Muscle layer of duodenum (tissue), 2 donors: ENCODE data around the gene GARIN5A.

ENCODE experiments used
- H3K27ac ChIP-seq: one replicate; pipeline ENCODE4 v1.7.0; 2013; ENCODE audit warnings: mild to moderate bottlenecking, low read length
- H3K27me3 ChIP-seq: one replicate; pipeline ENCODE4 v1.7.0; 2013; ENCODE audit warnings: low read depth, mild to moderate bottlenecking, control low read depth, low read length
- H3K36me3 ChIP-seq, 2 donors: one replicate each; pipeline ENCODE4 v1.7.0; 2013; ENCODE audit warnings: low read length in 2 of 2, control low read depth in 1 of 2, mild to moderate bottlenecking in 1 of 2; ENCODE audit not compliant: insufficient read depth in 2 of 2, control insufficient read depth in 1 of 2
- H3K4me1 ChIP-seq, 2 donors: one replicate each; pipeline ENCODE4 v1.7.0; 2013; ENCODE audit warnings: low read length in 2 of 2, mild to moderate bottlenecking in 2 of 2, control low read depth in 1 of 2, moderate library complexity in 1 of 2; ENCODE audit not compliant: insufficient read depth in 2 of 2, control insufficient read depth in 1 of 2
- H3K4me3 ChIP-seq, 2 donors: one replicate each; pipeline ENCODE4 v1.7.0; 2013; ENCODE audit warnings: low read length in 2 of 2, low read depth in 1 of 2, mild to moderate bottlenecking in 1 of 2
- H3K9me3 ChIP-seq, 2 donors: one replicate each; pipeline ENCODE4 v1.7.0; 2013; ENCODE audit warnings: low read length in 2 of 2, control low read depth in 1 of 2, mild to moderate bottlenecking in 1 of 2; ENCODE audit not compliant: control insufficient read depth in 1 of 2
- donor health status: healthy.

Gene GARIN5A

GRCh38 chr19:50437862-50438449, 38.7 kb downstream of the GARIN5A start:
- Histone ChIP-seq H3K36me3 (no peaks in the 10 kb centered on the region), H3K9me3 (no peaks in the 10 kb centered on the region), H3K4me1 (no peaks in the 10 kb centered on the region), H3K4me3 (no peak overlapping the region), H3K27ac (no peak overlapping the region), H3K27me3 (peaks cover under 1% of the 10 kb centered on the region)

DNA sequence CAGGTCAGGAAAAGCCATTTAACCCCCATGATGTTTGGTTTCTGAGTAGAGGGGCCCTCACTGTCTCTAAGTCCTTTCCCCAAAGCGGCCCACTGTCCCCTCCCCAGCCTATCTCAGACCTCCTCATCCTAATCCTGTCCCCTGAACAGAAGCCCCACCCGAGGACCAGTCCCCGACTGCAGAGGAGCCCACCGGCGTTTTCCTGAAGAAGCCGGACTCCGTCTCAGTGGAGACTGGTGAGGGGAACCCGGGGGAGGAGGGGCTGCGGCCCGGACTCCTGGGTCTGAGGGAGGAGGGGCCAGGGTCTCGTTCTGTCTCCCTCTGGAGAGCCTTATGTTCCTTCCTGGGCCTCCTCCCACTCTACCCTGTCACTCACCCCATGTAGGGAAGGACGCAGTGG, 41.0 kb downstream of the GARIN5A start:
- no peak overlapping the region for H3K27ac ChIP-seq
- peaks cover 0 to 5% of the 10 kb centered on the region in 2 donors for H3K4me1 ChIP-seq
- no peaks in the 10 kb centered on the region for H3K9me3 ChIP-seq
- H3K27me3 ChIP-seq, result peaks cover 12% of the 10 kb centered on the region
- no peak overlapping the region for H3K4me3 ChIP-seq
- no peaks in the 10 kb centered on the region for H3K36me3 ChIP-seq

DNA sequence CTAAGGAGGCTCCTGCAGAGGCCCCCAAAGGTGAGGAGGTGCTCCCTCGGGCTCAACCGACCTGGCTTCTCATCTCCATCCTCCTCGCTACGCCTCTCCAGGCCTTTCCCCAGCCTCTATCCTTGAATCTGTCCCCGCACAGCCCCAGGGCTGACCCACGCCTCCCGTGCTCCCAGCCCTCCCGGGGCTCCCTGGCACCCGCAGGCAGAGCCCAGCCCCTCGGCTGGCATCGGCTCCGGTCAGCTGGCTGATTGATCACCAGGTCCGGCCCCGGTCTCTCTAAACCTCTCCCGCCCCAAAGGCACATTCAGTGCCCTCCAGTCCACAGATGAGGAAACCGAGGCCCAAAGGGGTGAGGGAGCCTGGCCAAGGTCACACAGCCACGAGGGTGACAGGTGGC, 41.4 kb downstream of the GARIN5A start:
- Histone ChIP-seq H3K9me3 (no peaks in the 10 kb centered on the region), H3K4me3 (no peak overlapping the region), H3K27ac (no peak overlapping the region), H3K27me3 (peaks cover 12% of the 10 kb centered on the region), H3K4me1 (peaks cover 0 to 5% of the 10 kb centered on the region in 2 donors), H3K36me3 (no peaks in the 10 kb centered on the region)

- H3K27me3 ChIP-seq, result peaks cover 12% of the 10 kb centered on the region
- H3K9me3 ChIP-seq, result no peaks in the 10 kb centered on the region
- peaks cover 0 to 5% of the 10 kb centered on the region in 2 donors for H3K4me1 ChIP-seq
- no peaks in the 10 kb centered on the region for H3K36me3 ChIP-seq
- no peak overlapping the region for H3K4me3 ChIP-seq
- H3K27ac ChIP-seq, result no peak overlapping the region
Measured at GRCh38 chr19:50434525-50434924, 42.1 kb downstream of the GARIN5A start.

DNA sequence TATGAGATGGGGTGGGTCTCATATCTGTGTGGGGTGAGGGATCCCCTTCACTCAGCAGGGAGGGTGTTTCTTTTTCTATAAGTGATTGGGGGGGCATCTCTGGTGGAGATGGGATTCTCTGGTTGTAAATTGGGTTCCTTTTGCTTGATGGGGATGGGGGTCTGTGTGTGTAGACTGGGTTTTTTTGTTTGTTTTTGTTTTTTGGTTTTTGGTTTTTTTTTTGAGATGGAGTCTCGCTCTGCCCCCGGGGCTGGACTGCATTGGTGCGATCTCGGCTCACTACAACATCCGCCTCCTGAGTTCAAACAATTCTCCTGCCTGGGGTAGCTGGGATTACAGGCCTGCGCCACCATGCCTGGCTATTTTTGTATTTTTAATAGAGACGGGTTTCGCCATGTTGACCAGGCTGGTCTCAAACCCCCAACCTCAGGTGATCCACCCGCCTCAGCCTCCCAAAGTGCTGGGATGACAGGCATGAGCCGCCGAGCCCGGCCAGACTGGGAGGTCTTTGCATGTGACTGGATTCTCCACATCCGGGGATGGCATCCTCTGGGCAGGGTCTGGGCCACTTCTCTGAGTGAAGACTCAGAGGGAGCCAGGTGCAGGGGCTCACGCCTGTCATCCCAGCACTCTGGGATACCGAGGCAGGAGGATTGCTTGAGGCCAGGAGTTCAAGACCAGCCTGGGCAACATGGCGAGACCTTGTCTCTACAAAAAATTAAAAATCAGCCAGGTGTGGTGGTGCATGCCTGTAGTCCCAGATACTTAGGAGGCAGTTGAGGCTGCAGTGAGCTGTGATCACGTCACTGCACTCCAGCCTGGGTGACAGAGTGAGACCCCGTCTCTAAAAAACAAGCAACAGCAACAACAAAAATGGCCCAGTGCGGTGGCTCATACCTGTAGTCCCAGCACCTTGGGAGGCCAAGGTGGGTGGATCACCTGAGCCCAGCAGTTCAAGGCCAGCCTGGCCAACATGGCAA, 43.2 kb downstream of the GARIN5A start:
- H3K4me3 ChIP-seq, result no peak overlapping the region
- no peak overlapping the region for H3K27ac ChIP-seq

GRCh38 chr19:50432221-50433028, 44.2 kb downstream of the GARIN5A start, which contains the start of gene MYBPC2:
MYBPC2 (plus strand) TSS chr19:50432892; CDS start chr19:50432954, 62 bp downstream.
- peak within 1 kb of the TSS; percentile 74 for H3K4me3 ChIP-seq
- H3K4me1 ChIP-seq, result peaks cover 0 to 9% of the 10 kb centered on the region in 2 donors
- H3K9me3 ChIP-seq, result no peaks in the 10 kb centered on the region
- H3K27ac ChIP-seq, result peak within 1 kb of the TSS; percentile 51
- no peaks in the 10 kb centered on the region for H3K36me3 ChIP-seq
- H3K27me3 ChIP-seq, result peaks cover 12% of the 10 kb centered on the region

More for the DNA sequence above, 43.2 kb downstream of the GARIN5A start:
- Histone ChIP-seq H3K4me1 (peaks cover 0 to 5% of the 10 kb centered on the region in 2 donors), H3K27me3 (peaks cover 12% of the 10 kb centered on the region), H3K9me3 (no peaks in the 10 kb centered on the region), H3K36me3 (no peaks in the 10 kb centered on the region)

DNA sequence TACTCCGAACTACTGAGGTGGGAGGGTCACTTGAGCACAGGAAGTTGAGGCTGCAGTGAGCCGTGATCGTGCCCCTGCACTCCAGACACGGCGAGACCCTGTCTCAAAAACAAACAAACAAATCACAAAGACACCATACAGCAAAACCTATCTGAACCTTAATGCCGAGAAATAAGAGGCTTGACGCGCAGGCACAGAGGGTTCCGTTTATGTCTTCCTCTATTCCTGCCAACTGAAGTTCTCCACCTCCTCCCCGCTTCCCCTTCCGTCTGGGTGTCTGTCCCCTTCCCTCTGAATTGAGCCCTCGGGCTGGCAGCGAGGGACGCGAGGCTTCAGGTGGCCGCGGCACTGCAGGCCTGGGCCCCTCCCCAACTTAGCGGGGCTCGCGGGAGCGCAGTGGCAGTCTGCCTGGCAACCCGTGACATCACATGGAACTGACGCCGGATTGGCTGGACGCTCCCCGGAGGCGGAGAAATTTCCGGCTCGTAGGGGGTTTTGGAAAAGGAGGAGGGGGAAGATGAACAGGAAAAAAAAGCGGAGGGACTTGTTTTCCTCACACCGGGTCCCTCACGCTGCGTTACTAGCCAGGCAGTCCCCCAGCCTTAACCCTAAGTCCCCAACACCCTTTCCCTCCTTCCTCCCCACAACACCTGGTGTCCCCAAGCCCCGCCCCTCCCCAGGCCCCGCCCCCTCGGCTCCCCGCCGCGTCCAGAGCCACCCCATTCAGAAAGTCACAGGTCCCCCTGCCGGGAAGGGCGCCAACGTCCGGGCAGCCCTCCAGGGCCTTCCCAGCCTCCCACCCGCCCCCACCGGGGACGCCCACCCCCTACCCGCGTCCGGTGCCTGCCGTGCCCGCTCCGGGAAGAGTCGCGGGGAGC, 45.1 kb downstream of the GARIN5A start:
- Histone ChIP-seq H3K4me1 (peaks cover 0 to 9% of the 10 kb centered on the region in 2 donors), H3K4me3 (peak overlapping the region; percentile 74), H3K36me3 (no peaks in the 10 kb centered on the region), H3K27me3 (peaks cover 12% of the 10 kb centered on the region), H3K9me3 (no peaks in the 10 kb centered on the region), H3K27ac (peak overlapping the region; percentile 51)

GRCh38 chr19:50430888-50431342, 45.7 kb downstream of the GARIN5A start:
- H3K27ac ChIP-seq, result peak overlapping the region; percentile 51
- H3K36me3 ChIP-seq, result no peaks in the 10 kb centered on the region
- no peaks in the 10 kb centered on the region for H3K9me3 ChIP-seq
- peaks cover 0 to 9% of the 10 kb centered on the region in 2 donors for H3K4me1 ChIP-seq
- H3K4me3 ChIP-seq, result peak overlapping the region; percentile 74
- H3K27me3 ChIP-seq, result peaks cover 12% of the 10 kb centered on the region

- no peaks in the 10 kb centered on the region for H3K9me3 ChIP-seq
- peaks cover 12% of the 10 kb centered on the region for H3K27me3 ChIP-seq
- peaks cover 0 to 9% of the 10 kb centered on the region in 2 donors for H3K4me1 ChIP-seq
- no peak overlapping the region for H3K4me3 ChIP-seq
- no peak overlapping the region for H3K27ac ChIP-seq
- H3K36me3 ChIP-seq, result no peaks in the 10 kb centered on the region
Measured at GRCh38 chr19:50428772-50429463, 47.7 kb downstream of the GARIN5A start.

- H3K27ac ChIP-seq, result no peak overlapping the region
- H3K36me3 ChIP-seq, result no peaks in the 10 kb centered on the region
- H3K4me3 ChIP-seq, result peak overlapping the region; percentile 26 to 44
- peaks cover 12% of the 10 kb centered on the region for H3K27me3 ChIP-seq
- H3K4me1 ChIP-seq, result peaks cover 0 to 9% of the 10 kb centered on the region in 2 donors
- H3K9me3 ChIP-seq, result no peaks in the 10 kb centered on the region
Measured at GRCh38 chr19:50427997-50428425, 48.6 kb downstream of the GARIN5A start.
